SKM-1 (cell line): Measurements from ENCODE around the gene VAV3.

Experiments
- DNase-seq: peaks from one replicate; lab custom pipeline; 2025; ENCODE audit not compliant: unreplicated experiment; lab: John Stamatoyannopoulos, UW

VAV3 gene

GRCh38 chr1:107604825-107605224 lies 360.2 kb downstream of the VAV3 start:
- DNase-seq = no peak

- DNase-seq = no peak
Measured at GRCh38 chr1:107600607-107601160, 364.3 kb downstream of the VAV3 start.

GRCh38 chr1:107599220-107599619 lies 365.8 kb downstream of the VAV3 start:
- DNase-seq = no peak

GRCh38 chr1:107597290-107597689 lies 367.7 kb downstream of the VAV3 start:
- no peak for DNase-seq

- DNase-seq = no peak
Measured at GRCh38 chr1:107594536-107594935, 370.4 kb downstream of the VAV3 start.

GRCh38 chr1:107593501-107594209 lies 371.3 kb downstream of the VAV3 start:
- no peak for DNase-seq

- DNase-seq = no peak
Measured at GRCh38 chr1:107590900-107591622, 373.9 kb downstream of the VAV3 start.

GRCh38 chr1:107590087-107590486 lies 374.9 kb downstream of the VAV3 start:
- DNase-seq = no peak

- no peak for DNase-seq
Measured at GRCh38 chr1:107588321-107588720, 376.7 kb downstream of the VAV3 start.

- no peak for DNase-seq
Measured at GRCh38 chr1:107575226-107575625, 389.8 kb downstream of the VAV3 start.

- DNase-seq = no peak
Measured at GRCh38 chr1:107574044-107574443, 390.9 kb downstream of the VAV3 start.

GRCh38 chr1:107572674-107573211 lies 392.2 kb downstream of the VAV3 start:
- DNase-seq = no peak

- DNase-seq = no peak
Measured at GRCh38 chr1:107570768-107571167, 394.2 kb downstream of the VAV3 start.

GRCh38 chr1:107563441-107563840 lies 401.5 kb downstream of the VAV3 start:
- DNase-seq = no peak

- DNase-seq = no peak
Measured at GRCh38 chr1:107559881-107560280, 405.1 kb downstream of the VAV3 start.

- DNase-seq = no peak
Measured at GRCh38 chr1:107557095-107557494, 407.9 kb downstream of the VAV3 start.

GRCh38 chr1:107555578-107555977 lies 409.4 kb downstream of the VAV3 start:
- DNase-seq = no peak

GRCh38 chr1:107552781-107553180 lies 412.2 kb downstream of the VAV3 start:
- DNase-seq = no peak

- no peak for DNase-seq
Measured at GRCh38 chr1:107551456-107551855, 413.5 kb downstream of the VAV3 start.

GRCh38 chr1:107550358-107550757 lies 414.6 kb downstream of the VAV3 start:
- DNase-seq = no peak

- no peak for DNase-seq
Measured at GRCh38 chr1:107549152-107549810, 415.7 kb downstream of the VAV3 start.
